IPS DF 6.9 (cell line): ENCODE data around the gene WNT16.
"Not testable (repeated sequence)": the region's sequence is repeated elsewhere in the genome, so short reads cannot be mapped to it uniquely, and the experiment has no call there.

Source experiments
- DNase-seq: peaks from one replicate; pipeline ENCODE4 v3.0.0-alpha.2; 2013; ENCODE audit warnings: low read depth, low spot score
- H3K27ac ChIP-seq: one replicate; pipeline ENCODE4 v1.5.1; 2013; ENCODE audit warnings: low read length, control low read depth
- H3K27me3 ChIP-seq: 2 replicates; pipeline ENCODE4 v1.6.1; 2013; ENCODE audit warnings: mild to moderate bottlenecking, low read length; ENCODE audit not compliant: control insufficient read depth, insufficient read depth
- H3K36me3 ChIP-seq: 2 replicates; pipeline ENCODE4 v1.6.1; 2013; ENCODE audit warnings: low read length; ENCODE audit not compliant: control insufficient read depth, insufficient read depth
- H3K4me1 ChIP-seq: 2 replicates; pipeline ENCODE4 v1.6.1; 2013; ENCODE audit warnings: low read length; ENCODE audit not compliant: control insufficient read depth, insufficient read depth
- H3K4me3 ChIP-seq: 2 replicates; pipeline ENCODE4 v1.5.1; 2013; ENCODE audit warnings: mild to moderate bottlenecking, low read length
- H3K9me3 ChIP-seq: 2 replicates; pipeline ENCODE4 v1.6.1; 2013; ENCODE audit warnings: low read length, inconsistent platforms; ENCODE audit not compliant: control insufficient read depth, insufficient read depth
- WGBS: extraction: QIAGEN DNeasy Blood & Tissue Kit; methylation state at CpG from one replicate; pipeline ENCODE4 v1.1.7; 2013; ENCODE audit warnings: mixed read lengths, missing lambda C conversion rate; ENCODE audit not compliant: insufficient read length, insufficient coverage; 5-methylcytosine and 5-hydroxymethylcytosine counted together

WNT16 gene

GRCh38 chr7:121289930-121290329 lies 38.9 kb upstream of the WNT16 start:
- DNase-seq, H3K4me1 ChIP-seq, H3K36me3 ChIP-seq, H3K9me3 ChIP-seq, H3K27me3 ChIP-seq, H3K4me3 ChIP-seq, H3K27ac ChIP-seq: not testable (repeated sequence)
- WGBS: no CpG with 5 or more reads among the region's 5 CpGs

DNA sequence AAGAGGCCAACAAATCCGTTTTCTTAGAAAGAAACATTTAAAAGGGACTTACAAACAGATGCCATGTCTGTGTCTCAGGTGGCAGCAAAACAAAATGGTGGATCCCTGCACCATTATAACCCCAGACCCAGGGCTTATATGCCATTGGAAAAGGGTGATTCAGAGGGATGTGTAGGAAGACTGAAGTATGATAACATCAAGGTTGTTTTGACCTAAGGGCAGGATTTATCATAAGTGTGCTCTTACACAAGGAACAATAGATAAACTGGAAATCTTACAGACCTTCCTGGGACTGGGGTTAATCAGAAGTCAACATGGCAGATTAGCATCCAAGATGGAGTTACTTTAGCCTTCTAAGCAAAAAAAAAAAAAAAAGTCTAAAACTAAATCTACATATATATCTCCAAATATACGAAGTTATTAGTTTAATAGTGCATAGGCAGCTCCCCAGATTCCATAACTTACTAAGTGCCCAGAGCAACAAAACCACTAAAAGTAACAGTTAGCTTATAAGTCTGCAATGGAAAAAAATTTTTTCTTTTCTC lies 34.3 kb upstream of the WNT16 start:
- DNase-seq: no peak
- no peak overlapping the region for H3K4me3 ChIP-seq
- H3K9me3 ChIP-seq: no peaks in the 10 kb centered on the region
- H3K27me3 ChIP-seq: no peaks in the 10 kb centered on the region
- WGBS: no CpG with 5 or more reads among the region's 2 CpGs
- H3K4me1 ChIP-seq: no peaks in the 10 kb centered on the region
- H3K36me3 ChIP-seq: no peaks in the 10 kb centered on the region
- H3K27ac ChIP-seq: no peak overlapping the region

GRCh38 chr7:121297843-121298242 lies 31.0 kb upstream of the WNT16 start:
- no peaks in the 10 kb centered on the region for H3K36me3 ChIP-seq
- H3K27me3 ChIP-seq: no peaks in the 10 kb centered on the region
- H3K27ac ChIP-seq: no peak overlapping the region
- no peaks in the 10 kb centered on the region for H3K4me1 ChIP-seq
- no peak for DNase-seq
- H3K9me3 ChIP-seq: no peaks in the 10 kb centered on the region
- WGBS: no CpG with 5 or more reads among the region's 2 CpGs
- H3K4me3 ChIP-seq: no peak overlapping the region

- no peaks in the 10 kb centered on the region for H3K36me3 ChIP-seq
- no peak for DNase-seq
- H3K27ac ChIP-seq: no peak overlapping the region
- no peaks in the 10 kb centered on the region for H3K4me1 ChIP-seq
- H3K27me3 ChIP-seq: no peaks in the 10 kb centered on the region
- no CpG with 5 or more reads among the region's 2 CpGs for WGBS
- no peaks in the 10 kb centered on the region for H3K9me3 ChIP-seq
- no peak overlapping the region for H3K4me3 ChIP-seq
These were observed 30.0 kb upstream of the WNT16 start for GRCh38 chr7:121298831-121299239.

DNA sequence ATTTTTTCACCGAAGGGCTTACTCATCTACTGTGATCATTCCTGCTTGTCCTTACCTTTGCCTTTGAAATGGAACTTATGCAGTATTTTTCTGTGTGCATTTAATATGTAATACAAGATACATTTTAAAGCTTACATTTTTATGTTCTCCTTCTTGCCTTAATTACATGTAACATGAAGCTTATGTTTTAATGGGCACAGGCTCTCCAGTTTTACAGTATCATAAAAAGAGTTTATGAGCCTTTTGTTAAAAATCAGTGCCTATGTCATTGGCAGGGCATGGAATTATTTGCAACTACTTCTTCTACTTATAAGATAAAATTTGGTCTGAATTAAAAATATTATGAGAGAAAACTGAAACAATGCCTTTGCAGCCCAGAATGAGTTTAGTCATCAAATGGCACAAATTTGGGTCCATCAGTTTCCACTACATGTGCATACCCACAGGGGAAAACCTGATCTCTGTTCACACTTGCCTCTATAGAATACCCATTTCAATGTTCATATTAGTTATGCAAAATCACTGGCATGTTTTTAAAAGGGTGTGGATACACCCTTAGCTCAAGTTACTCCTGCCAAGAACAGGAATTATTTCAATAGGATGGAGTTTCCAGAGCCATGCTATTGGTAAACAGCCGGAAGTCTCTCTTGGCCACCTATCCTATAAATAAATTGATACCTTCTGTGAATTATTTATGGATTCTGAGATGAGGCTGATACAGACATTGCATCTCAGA lies 27.9 kb upstream of the WNT16 start:
- no peaks in the 10 kb centered on the region for H3K9me3 ChIP-seq
- no peak overlapping the region for H3K4me3 ChIP-seq
- H3K36me3 ChIP-seq: no peaks in the 10 kb centered on the region
- DNase-seq: no peak
- H3K27me3 ChIP-seq: no peaks in the 10 kb centered on the region
- H3K27ac ChIP-seq: no peak overlapping the region
- WGBS: no CpG with 5 or more reads among the region's 2 CpGs
- H3K4me1 ChIP-seq: no peaks in the 10 kb centered on the region

- no peaks in the 10 kb centered on the region for H3K4me1 ChIP-seq
- DNase-seq: no peak
- no peaks in the 10 kb centered on the region for H3K27me3 ChIP-seq
- H3K36me3 ChIP-seq: no peaks in the 10 kb centered on the region
- no CpG with 5 or more reads among the region's 9 CpGs for WGBS
- H3K27ac ChIP-seq: no peak overlapping the region
- no peak overlapping the region for H3K4me3 ChIP-seq
- no peaks in the 10 kb centered on the region for H3K9me3 ChIP-seq
These were observed 27.2 kb upstream of the WNT16 start for GRCh38 chr7:121301446-121302213.

DNA sequence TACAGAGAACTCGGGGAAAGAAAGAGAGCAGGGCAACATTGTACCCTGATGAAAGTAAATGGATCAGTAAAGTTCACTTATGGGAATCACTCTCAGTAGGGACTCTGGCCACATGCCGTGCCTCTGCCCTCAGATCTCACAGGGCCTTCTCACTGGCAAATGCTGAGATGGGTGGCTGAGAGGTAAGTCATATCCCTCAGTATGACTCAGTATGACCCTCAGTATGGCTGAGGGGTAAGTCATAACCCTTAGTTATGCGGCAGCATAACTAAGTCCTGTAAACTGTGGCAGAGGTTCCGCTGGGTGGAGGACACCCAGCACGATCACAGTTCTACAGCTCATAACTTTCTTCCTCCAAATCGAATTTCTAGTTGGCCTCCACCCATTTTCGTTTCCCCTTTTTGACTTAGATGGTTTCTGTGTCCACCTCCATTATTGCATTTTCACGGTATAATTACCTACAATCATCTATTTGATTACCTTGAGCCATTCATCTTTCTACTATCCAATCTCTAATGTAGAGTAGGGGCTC lies 26.5 kb upstream of the WNT16 start:
- DNase-seq: no peak
- H3K27ac ChIP-seq: no peak overlapping the region

GRCh38 chr7:121303422-121304101 lies 25.2 kb upstream of the WNT16 start:
- no peaks in the 10 kb centered on the region for H3K27me3 ChIP-seq
- no peaks in the 10 kb centered on the region for H3K36me3 ChIP-seq
- H3K27ac ChIP-seq: no peak overlapping the region
- WGBS: 100% methylated on average over 1 of the region's 6 CpGs
- DNase-seq: no peak
- H3K4me3 ChIP-seq: no peak overlapping the region
- no peaks in the 10 kb centered on the region for H3K9me3 ChIP-seq
- H3K4me1 ChIP-seq: no peaks in the 10 kb centered on the region

More for the DNA sequence above, 26.5 kb upstream of the WNT16 start:
- H3K4me1 ChIP-seq: no peaks in the 10 kb centered on the region
- H3K9me3 ChIP-seq: no peaks in the 10 kb centered on the region
- no peak overlapping the region for H3K4me3 ChIP-seq
- H3K36me3 ChIP-seq: no peaks in the 10 kb centered on the region
- WGBS: no CpG with 5 or more reads among the region's 8 CpGs
- no peaks in the 10 kb centered on the region for H3K27me3 ChIP-seq

GRCh38 chr7:121304102-121304658 lies 24.6 kb upstream of the WNT16 start:
- no peak overlapping the region for H3K4me3 ChIP-seq
- H3K27me3 ChIP-seq: no peaks in the 10 kb centered on the region
- 100% methylated on average over 1 of the region's 1 CpG for WGBS
- no peaks in the 10 kb centered on the region for H3K9me3 ChIP-seq
- no peak overlapping the region for H3K27ac ChIP-seq
- H3K4me1 ChIP-seq: no peaks in the 10 kb centered on the region
- H3K36me3 ChIP-seq: no peaks in the 10 kb centered on the region
- DNase-seq: no peak

DNA sequence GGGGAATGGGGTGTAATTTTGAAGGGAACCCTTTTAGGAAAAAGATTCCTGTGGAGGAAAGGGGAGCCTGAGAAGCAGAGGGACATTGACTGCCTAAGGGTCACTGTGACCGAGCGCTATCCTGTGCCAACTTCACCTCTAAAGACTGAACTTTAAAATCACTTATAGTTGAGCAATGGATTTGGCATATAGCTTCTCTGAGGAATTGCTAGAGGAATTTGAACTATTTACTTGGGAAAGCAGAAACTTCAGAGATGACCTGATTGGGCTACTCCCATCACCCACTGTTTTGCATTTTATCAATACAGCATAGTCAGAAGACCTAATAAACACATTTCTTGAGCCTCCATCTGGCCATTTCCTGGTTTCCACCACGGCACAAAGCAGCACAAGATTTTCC lies 23.7 kb upstream of the WNT16 start:
- Histone ChIP-seq H3K27ac (no peak overlapping the region), H3K4me1 (no peaks in the 10 kb centered on the region), H3K36me3 (no peaks in the 10 kb centered on the region), H3K9me3 (no peaks in the 10 kb centered on the region; the same call in 1 of the 2 replicates), H3K27me3 (no peaks in the 10 kb centered on the region), H3K4me3 (no peak overlapping the region)
- DNase-seq: no peak
- WGBS: no CpG with 5 or more reads among the region's 3 CpGs
